Measurements from ENCODE around the gene FBXO38.

- TF ChIP-seq POLR2A (IDR thresholded peaks at IDR 0.05; ENCODE audit: low read depth, low read length) (no peak), TAF1 (IDR thresholded peaks at IDR 0.05; ENCODE audit: low read depth, low read length) (no peak)
Observed at GRCh38 chr5:148433826-148434225, 50.1 kb downstream of the FBXO38 start.
